Neural progenitor cell (in vitro differentiated cells): Measurements from ENCODE around the gene FHL3.

Experiments
- EZH2phosphoT487 ChIP-seq: fragments of 200-600 bp; sonication (generic); IDR thresholded peaks from 2 replicates; pipeline ENCODE4 v1.6.1; 2017; ENCODE audit warnings: antibody characterized with exemption
- TF ChIP-seq, protein P1 (sequence below): fragments of 200-600 bp; sonication (generic); IDR thresholded peaks from 2 replicates; pipeline ENCODE4 v1.5.1; 2017; ENCODE audit warnings: antibody characterized with exemption, mild to moderate bottlenecking

DNA sequence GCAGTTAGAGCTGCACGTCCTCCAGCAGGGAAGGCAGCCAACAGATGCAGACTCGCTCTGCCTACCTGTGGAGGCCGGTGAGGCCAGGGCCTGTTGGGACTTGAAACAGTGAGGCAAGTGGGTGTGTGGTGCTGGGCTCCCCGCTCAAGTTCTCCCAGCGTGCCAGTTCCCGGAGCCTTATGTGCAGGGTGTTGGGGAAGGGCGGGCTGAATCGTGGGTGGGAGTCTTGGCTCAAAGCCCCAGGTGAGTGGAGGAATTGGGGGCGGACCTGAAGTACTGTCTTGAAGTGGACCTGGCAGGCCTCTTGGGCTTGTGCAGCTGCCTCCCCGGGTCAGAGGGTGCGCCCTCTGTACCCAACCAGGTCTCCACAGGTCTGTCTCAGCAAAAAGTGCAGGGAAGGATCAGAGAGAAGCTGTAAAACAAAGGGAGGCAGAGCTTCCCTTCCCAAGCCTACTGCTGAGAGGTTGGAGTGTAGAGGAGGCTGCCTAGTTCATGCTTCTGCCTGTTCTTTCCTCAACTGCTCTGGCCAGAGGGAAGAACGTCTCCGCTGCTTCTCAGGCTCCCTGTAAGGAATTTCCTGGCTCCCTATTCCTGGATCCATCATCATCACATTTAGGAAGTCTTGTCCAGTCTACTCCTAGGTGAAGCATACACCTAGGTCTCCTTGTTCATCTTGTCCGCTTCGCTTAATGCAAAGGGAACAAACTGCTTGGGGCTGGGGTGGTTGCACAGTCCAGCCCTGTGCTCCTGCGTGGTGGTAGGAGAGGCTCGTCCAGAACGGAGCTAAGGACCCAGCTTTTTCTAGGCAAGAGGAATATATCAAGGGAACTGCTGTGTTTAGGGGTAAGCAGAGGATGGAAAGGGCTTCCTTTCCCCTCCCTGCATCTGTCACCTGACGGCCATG is 22.1 kb upstream of the FHL3 start:
- TF ChIP-seq, protein P1, sequence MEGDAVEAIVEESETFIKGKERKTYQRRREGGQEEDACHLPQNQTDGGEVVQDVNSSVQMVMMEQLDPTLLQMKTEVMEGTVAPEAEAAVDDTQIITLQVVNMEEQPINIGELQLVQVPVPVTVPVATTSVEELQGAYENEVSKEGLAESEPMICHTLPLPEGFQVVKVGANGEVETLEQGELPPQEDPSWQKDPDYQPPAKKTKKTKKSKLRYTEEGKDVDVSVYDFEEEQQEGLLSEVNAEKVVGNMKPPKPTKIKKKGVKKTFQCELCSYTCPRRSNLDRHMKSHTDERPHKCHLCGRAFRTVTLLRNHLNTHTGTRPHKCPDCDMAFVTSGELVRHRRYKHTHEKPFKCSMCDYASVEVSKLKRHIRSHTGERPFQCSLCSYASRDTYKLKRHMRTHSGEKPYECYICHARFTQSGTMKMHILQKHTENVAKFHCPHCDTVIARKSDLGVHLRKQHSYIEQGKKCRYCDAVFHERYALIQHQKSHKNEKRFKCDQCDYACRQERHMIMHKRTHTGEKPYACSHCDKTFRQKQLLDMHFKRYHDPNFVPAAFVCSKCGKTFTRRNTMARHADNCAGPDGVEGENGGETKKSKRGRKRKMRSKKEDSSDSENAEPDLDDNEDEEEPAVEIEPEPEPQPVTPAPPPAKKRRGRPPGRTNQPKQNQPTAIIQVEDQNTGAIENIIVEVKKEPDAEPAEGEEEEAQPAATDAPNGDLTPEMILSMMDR: no peak
- TF ChIP-seq EZH2phosphoT487: no peak
